ENCODE results near the gene ERICH2.

GRCh38 chr2:170823088-170823897, 53.1 kb downstream of the ERICH2 start:
- no peak for TF ChIP-seq TAF1 (IDR thresholded peaks at IDR 0.05; ENCODE audit: borderline replicate concordance, low read depth, low read length)
- no peak for TF ChIP-seq POLR2AphosphoS5 (IDR thresholded peaks at IDR 0.05; ENCODE audit: low read depth, low read length)
- TF ChIP-seq POLR2A (IDR thresholded peaks at IDR 0.05; ENCODE audit: low read depth, low read length): no peak
